ENCODE measurements around the gene SECTM1.
A peak's percentile ranks its signal among the peaks of the same experiment; 100 is the strongest.

Gene SECTM1

GRCh38 chr17:82298538-82299421, 34.8 kb downstream of the SECTM1 start:
- Histone ChIP-seq H3K27ac (ENCODE audit: low read depth, low read length, severe bottlenecking) (no peak overlapping the region), H3K4me3 (ENCODE audit: extremely low read depth, insufficient read depth, low read length, poor library complexity, severe bottlenecking) (no peak overlapping the region), H3K9me3 (ENCODE audit: control insufficient read depth, low read length) (no peaks in the 10 kb centered on the region), H3K4me1 (ENCODE audit: control insufficient read depth, insufficient read depth, low read length, poor library complexity, severe bottlenecking) (peaks cover 12% of the 10 kb centered on the region), H3K36me3 (ENCODE audit: control insufficient read depth, insufficient read depth, low read length) (peaks cover 2% of the 10 kb centered on the region)
- 89 to 93% methylated on average over 24 to 27 of the region's 27 CpGs for WGBS, 2 experiments (ENCODE audit: insufficient coverage in 2 of 2)

GRCh38 chr17:82297714-82298537, 35.6 kb downstream of the SECTM1 start:
- Histone ChIP-seq H3K4me1 (ENCODE audit: control insufficient read depth, insufficient read depth, low read length, poor library complexity, severe bottlenecking) (peaks cover 8% of the 10 kb centered on the region), H3K36me3 (ENCODE audit: control insufficient read depth, insufficient read depth, low read length) (peaks cover 2% of the 10 kb centered on the region), H3K27ac (ENCODE audit: low read depth, low read length, severe bottlenecking) (no peak overlapping the region), H3K4me3 (ENCODE audit: extremely low read depth, insufficient read depth, low read length, poor library complexity, severe bottlenecking) (no peak overlapping the region), H3K9me3 (ENCODE audit: control insufficient read depth, low read length) (no peaks in the 10 kb centered on the region)
- WGBS, 2 experiments (ENCODE audit: insufficient coverage in 2 of 2), result 71 to 79% methylated on average over 33 to 34 of the region's 36 CpGs

- Histone ChIP-seq H3K4me1 (ENCODE audit: control insufficient read depth, insufficient read depth, low read length, poor library complexity, severe bottlenecking) (peaks cover 8% of the 10 kb centered on the region), H3K27ac (ENCODE audit: low read depth, low read length, severe bottlenecking) (no peak overlapping the region), H3K36me3 (ENCODE audit: control insufficient read depth, insufficient read depth, low read length) (peaks cover 2% of the 10 kb centered on the region), H3K4me3 (ENCODE audit: extremely low read depth, insufficient read depth, low read length, poor library complexity, severe bottlenecking) (no peak overlapping the region), H3K9me3 (ENCODE audit: control insufficient read depth, low read length) (no peaks in the 10 kb centered on the region)
- WGBS, 2 experiments (ENCODE audit: insufficient coverage in 2 of 2), result 76 to 86% methylated on average over 18 to 19 of the region's 19 CpGs
Observed at GRCh38 chr17:82297280-82297713, 36.3 kb downstream of the SECTM1 start.

- H3K36me3 ChIP-seq (ENCODE audit: control insufficient read depth, insufficient read depth, low read length), result peaks cover 2% of the 10 kb centered on the region
- no peak overlapping the region for H3K27ac ChIP-seq (ENCODE audit: low read depth, low read length, severe bottlenecking)
- H3K9me3 ChIP-seq (ENCODE audit: control insufficient read depth, low read length), result no peaks in the 10 kb centered on the region
- 64 to 76% methylated on average over 4 of the region's 7 CpGs for WGBS, 2 experiments (ENCODE audit: insufficient coverage in 2 of 2)
- H3K4me1 ChIP-seq (ENCODE audit: control insufficient read depth, insufficient read depth, low read length, poor library complexity, severe bottlenecking), result peaks cover 8% of the 10 kb centered on the region
- no peak overlapping the region for H3K4me3 ChIP-seq (ENCODE audit: extremely low read depth, insufficient read depth, low read length, poor library complexity, severe bottlenecking)
Observed at GRCh38 chr17:82296511-82297279, 36.9 kb downstream of the SECTM1 start.

- Histone ChIP-seq H3K27ac (ENCODE audit: low read depth, low read length, severe bottlenecking) (no peak overlapping the region), H3K4me3 (ENCODE audit: extremely low read depth, insufficient read depth, low read length, poor library complexity, severe bottlenecking) (no peak overlapping the region), H3K4me1 (ENCODE audit: control insufficient read depth, insufficient read depth, low read length, poor library complexity, severe bottlenecking) (peaks cover 8% of the 10 kb centered on the region), H3K9me3 (ENCODE audit: control insufficient read depth, low read length) (no peaks in the 10 kb centered on the region), H3K36me3 (ENCODE audit: control insufficient read depth, insufficient read depth, low read length) (peaks cover 2% of the 10 kb centered on the region)
- 88 to 94% methylated on average over 4 of the region's 4 CpGs for WGBS, 2 experiments (ENCODE audit: insufficient coverage in 2 of 2)
Observed at GRCh38 chr17:82295472-82295814, 38.1 kb downstream of the SECTM1 start.

- Histone ChIP-seq H3K9me3 (ENCODE audit: control insufficient read depth, low read length) (no peaks in the 10 kb centered on the region), H3K4me1 (ENCODE audit: control insufficient read depth, insufficient read depth, low read length, poor library complexity, severe bottlenecking) (peaks cover 8% of the 10 kb centered on the region), H3K4me3 (ENCODE audit: extremely low read depth, insufficient read depth, low read length, poor library complexity, severe bottlenecking) (no peak overlapping the region), H3K36me3 (ENCODE audit: control insufficient read depth, insufficient read depth, low read length) (peaks cover 2% of the 10 kb centered on the region), H3K27ac (ENCODE audit: low read depth, low read length, severe bottlenecking) (no peak overlapping the region)
- 89 to 95% methylated on average over 11 to 15 of the region's 15 CpGs for WGBS, 2 experiments (ENCODE audit: insufficient coverage in 2 of 2)
Observed at GRCh38 chr17:82294064-82294773, 39.3 kb downstream of the SECTM1 start.

GRCh38 chr17:82292251-82293154, 41.1 kb downstream of the SECTM1 start:
- peaks cover 3% of the 10 kb centered on the region for H3K4me1 ChIP-seq (ENCODE audit: control insufficient read depth, insufficient read depth, low read length, poor library complexity, severe bottlenecking)
- no peaks in the 10 kb centered on the region for H3K9me3 ChIP-seq (ENCODE audit: control insufficient read depth, low read length)
- 4 to 5% methylated on average over 70 to 80 of the region's 86 CpGs for WGBS, 2 experiments (ENCODE audit: insufficient coverage in 2 of 2)
- peak overlapping the region; percentile 72 for H3K27ac ChIP-seq (ENCODE audit: low read depth, low read length, severe bottlenecking)
- H3K36me3 ChIP-seq (ENCODE audit: control insufficient read depth, insufficient read depth, low read length), result peaks cover 2% of the 10 kb centered on the region
- peak overlapping the region; percentile 78 for H3K4me3 ChIP-seq (ENCODE audit: extremely low read depth, insufficient read depth, low read length, poor library complexity, severe bottlenecking)

- Histone ChIP-seq H3K4me1 (ENCODE audit: control insufficient read depth, insufficient read depth, low read length, poor library complexity, severe bottlenecking) (no peaks in the 10 kb centered on the region), H3K4me3 (ENCODE audit: extremely low read depth, insufficient read depth, low read length, poor library complexity, severe bottlenecking) (peak overlapping the region; percentile 78), H3K9me3 (ENCODE audit: control insufficient read depth, low read length) (peaks cover 4% of the 10 kb centered on the region), H3K27ac (ENCODE audit: low read depth, low read length, severe bottlenecking) (no peak overlapping the region), H3K36me3 (ENCODE audit: control insufficient read depth, insufficient read depth, low read length) (peaks cover 2% of the 10 kb centered on the region)
- 89 to 94% methylated on average over 17 to 18 of the region's 19 CpGs for WGBS, 2 experiments (ENCODE audit: insufficient coverage in 2 of 2)
Observed at GRCh38 chr17:82291582-82292250, 41.9 kb downstream of the SECTM1 start.
